DMS153 treated with DMSO at 0.1 percent for 48 hours (cell line): Measurements from ENCODE around the gene TRAPPC12.
"Not testable (repeated sequence)": the region's sequence is repeated elsewhere in the genome, so short reads cannot be mapped to it uniquely, and the experiment has no call there.

Experiments
- DNase-seq: peaks from one replicate; lab custom pipeline; 2025; ENCODE audit not compliant: unreplicated experiment; lab: John Stamatoyannopoulos, UW

The TRAPPC12 gene

GRCh38 chr2:3451926-3452671, 72.6 kb downstream of the TRAPPC12 start:
- DNase-seq, result no peak

GRCh38 chr2:3453190-3453999, 73.9 kb downstream of the TRAPPC12 start:
- no peak for DNase-seq

- not testable (repeated sequence) for DNase-seq
These were observed 74.5 kb downstream of the TRAPPC12 start for GRCh38 chr2:3454005-3454404.

- DNase-seq, result no peak
These were observed 75.3 kb downstream of the TRAPPC12 start for GRCh38 chr2:3454802-3455201.

DNA sequence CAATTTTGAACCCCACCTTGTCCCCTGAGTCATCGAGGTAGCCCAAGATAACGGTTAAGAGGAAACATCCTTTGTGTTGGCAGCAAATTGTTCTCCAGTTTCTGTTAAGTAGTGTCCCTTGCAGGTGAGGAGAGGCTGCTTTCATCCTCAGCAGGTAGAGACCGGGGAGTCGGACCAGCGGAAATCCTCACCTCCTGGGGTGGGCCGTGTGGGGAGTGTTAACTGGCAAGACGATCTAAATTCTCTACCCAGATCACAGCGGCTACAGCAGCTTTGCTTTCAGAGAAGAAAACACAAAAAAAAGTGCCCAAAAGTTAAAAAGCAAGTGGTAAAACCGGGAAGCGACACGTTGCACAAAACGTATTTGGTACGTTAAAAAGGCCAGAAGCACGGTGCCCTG, 76.6 kb downstream of the TRAPPC12 start:
- DNase-seq, result no peak

- no peak for DNase-seq
These were observed 78.3 kb downstream of the TRAPPC12 start for GRCh38 chr2:3457524-3458395.

GRCh38 chr2:3458396-3459184, 79.1 kb downstream of the TRAPPC12 start:
- no peak for DNase-seq

GRCh38 chr2:3459185-3460015, 79.9 kb downstream of the TRAPPC12 start:
- no peak for DNase-seq

DNA sequence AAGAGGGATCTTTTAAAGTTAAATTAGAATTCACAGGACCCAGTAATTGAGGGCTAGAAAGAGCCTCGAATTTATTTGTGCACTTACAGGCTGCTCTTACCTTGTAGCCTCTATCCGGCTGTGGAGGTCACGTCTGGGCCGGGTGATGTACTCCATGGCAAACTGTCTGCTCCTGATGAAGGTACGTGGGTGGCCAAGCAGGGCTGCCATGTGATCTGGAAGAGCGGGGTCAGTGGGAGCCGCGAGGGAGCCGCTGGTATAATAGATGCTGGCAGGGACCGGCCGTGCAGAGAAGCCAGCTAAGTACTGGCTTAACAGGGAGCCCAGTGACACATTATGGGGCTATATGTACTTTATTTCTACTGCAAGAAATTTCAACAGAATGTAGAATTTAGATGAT, 80.7 kb downstream of the TRAPPC12 start:
- no peak for DNase-seq

- DNase-seq, result no peak
These were observed 81.6 kb downstream of the TRAPPC12 start for GRCh38 chr2:3460831-3461800.

- DNase-seq, result peak; percentile 21
These were observed 82.5 kb downstream of the TRAPPC12 start for GRCh38 chr2:3461801-3462492.

DNA sequence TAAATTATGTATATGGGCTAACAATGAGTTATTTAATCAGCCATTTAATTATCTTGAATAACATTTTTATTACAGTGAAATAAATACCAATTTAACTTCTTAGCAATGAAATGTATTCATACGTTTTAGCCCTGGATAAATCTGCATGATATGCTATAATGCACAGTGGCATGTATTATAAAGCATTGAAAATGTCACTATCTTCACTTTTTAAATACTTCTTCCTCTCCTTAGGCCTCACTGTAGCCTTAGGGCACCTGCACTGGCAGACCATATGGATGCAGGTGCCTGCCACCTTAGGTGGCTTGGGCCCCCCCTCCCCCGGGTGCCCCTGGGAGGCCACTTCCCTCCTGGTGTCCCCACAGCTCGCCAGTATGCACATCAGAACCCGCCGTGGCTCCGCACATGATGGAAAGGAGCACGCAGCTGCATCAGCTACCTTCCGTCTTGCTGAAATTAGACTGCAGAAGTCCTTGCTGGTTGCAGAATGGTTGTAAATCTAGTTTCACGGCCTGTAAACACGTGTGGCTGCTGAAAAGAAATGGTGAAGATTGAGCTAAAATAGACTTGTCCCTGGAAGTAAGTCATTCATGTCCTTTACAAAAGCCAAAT, 83.1 kb downstream of the TRAPPC12 start:
- no peak for DNase-seq

DNA sequence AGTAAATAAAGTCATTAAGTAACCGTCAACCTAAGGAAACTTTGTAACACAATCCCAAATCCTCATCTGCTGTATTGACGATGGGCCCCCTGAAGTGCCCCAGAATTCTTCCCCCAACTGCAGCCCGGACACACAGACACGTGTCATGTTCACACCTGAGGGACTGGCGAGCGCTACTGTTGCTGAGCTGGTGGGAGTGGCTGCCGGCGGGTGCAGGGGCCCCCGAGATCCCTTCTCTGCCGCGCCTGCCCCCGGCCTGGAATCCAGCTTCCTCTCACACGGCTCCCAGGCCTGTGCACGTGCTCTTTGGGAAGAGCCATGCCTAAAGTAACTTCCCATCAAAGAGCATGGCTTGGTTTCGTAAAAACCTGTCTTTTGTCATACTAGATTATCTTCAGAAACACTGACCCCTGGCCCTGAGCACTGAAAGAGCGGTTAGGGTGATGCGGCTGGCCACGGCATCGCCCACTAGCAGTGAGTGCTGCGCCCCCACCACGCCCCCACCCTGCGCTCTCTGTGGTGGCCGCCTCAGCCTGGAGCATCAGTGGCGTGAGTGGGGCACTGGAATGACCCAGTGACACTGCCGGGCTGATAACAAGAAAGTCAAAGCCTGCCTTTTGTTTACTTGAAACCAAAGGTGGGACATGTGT, 83.8 kb downstream of the TRAPPC12 start:
- DNase-seq, result no peak

- no peak for DNase-seq
These were observed 84.5 kb downstream of the TRAPPC12 start for GRCh38 chr2:3463944-3464343.

DNA sequence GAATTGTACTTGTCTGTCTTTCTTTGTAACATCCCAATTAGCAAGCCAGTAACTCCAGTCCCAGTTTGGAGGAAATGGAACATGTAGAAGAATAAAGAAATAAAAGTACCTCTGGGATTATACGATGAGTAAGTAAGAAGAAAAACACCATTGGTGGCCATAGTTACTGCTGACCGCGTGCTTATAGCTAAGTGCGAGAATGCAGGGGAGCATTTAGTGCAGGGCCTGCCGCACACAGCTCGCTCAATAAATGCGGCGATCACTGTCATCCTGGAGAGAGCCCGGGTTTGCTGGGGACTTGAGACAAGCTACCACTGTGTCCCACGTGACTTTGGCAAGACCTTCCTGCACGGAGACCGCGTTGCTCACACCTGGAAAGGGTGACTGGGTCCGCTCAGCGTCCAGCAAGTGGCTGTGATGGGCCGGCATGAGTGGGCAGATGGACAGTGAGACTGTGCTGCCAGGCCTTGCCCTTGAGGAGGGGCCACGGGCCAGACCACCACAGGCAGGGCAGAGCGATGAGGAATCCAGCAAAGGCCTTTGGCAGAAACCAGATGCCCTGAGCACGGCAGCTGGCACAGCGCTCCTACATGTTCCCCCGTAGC, 85.0 kb downstream of the TRAPPC12 start:
- no peak for DNase-seq

GRCh38 chr2:3465328-3465727, 85.8 kb downstream of the TRAPPC12 start:
- no peak for DNase-seq
